Measurements from ENCODE around the gene PRKCI. TPM values are rescaled to one million over a fixed set of nuclear protein-coding genes. Genes with fewer than 3 reads are reported as not detected.

The PRKCI gene
- total and polyA plus RNA-seq, 2 donors (not counting 1 experiment from before 2014, with no cell fraction given): 1.8 to 11.1 TPM

- WGBS (ENCODE audit: insufficient coverage): 10% methylated on average over 6 of the region's 16 CpGs
- peak overlapping the region; percentile 98 for H3K4me3 Mint-ChIP-seq
- no peak for TF ChIP-seq EZH2 (IDR thresholded peaks at IDR 0.05; ENCODE audit: borderline replicate concordance, insufficient read depth, low read depth, low read length, poor library complexity, severe bottlenecking)
- Histone ChIP-seq H3K27ac (ENCODE audit: low read length in 2 of 2) (peak overlapping the region; percentile 96 to 98), H3K27me3 (replicated peaks in 1 of 4; ENCODE audit: control extremely low read depth in 1 of 4, control insufficient read depth in 3 of 4, insufficient read depth in 4 of 4, low read length in 3 of 4) (no peaks in the 10 kb centered on the region), H3K79me2 (ENCODE audit: control insufficient read depth, insufficient read depth, low read length) (peaks cover 63% of the 10 kb centered on the region), H2AFZ (ENCODE audit: insufficient read depth, low read depth, low read length, poor library complexity, severe bottlenecking) (peak overlapping the region; percentile 94), H3K9ac (ENCODE audit: low read length) (peak overlapping the region; percentile 98), H3K36me3 (replicated peaks in 1 of 2; ENCODE audit: control extremely low read depth in 1 of 2, control insufficient read depth in 1 of 2, extremely low read depth in 1 of 2, insufficient read depth in 2 of 2, low read length in 1 of 2) (peaks cover 6 to 27% of the 10 kb centered on the region in 2 experiments), H3K4me2 (replicated peaks; ENCODE audit: low read depth, low read length, poor library complexity, severe bottlenecking) (peak overlapping the region; percentile 87), H4K20me1 (ENCODE audit: control insufficient read depth, insufficient read depth, low read length, poor library complexity, severe bottlenecking) (no peaks in the 10 kb centered on the region), H3K4me1 (ENCODE audit: control insufficient read depth in 2 of 2, insufficient read depth in 2 of 2, low read length in 2 of 2) (peaks cover 20 to 25% of the 10 kb centered on the region in 2 donors), H3K4me3 (ENCODE audit: control extremely low read depth in 1 of 5, extremely low read depth in 1 of 5, insufficient read depth in 1 of 5, low read depth in 2 of 5, low read length in 4 of 5) (peak overlapping the region; percentile 61 to 98 (median 95)), H3K9me3 (ENCODE audit: control extremely low read depth in 1 of 3, control insufficient read depth in 2 of 3, insufficient read depth in 1 of 3, low read length in 2 of 3) (no peaks in the 10 kb centered on the region)
- H3K27me3 Mint-ChIP-seq: no peaks in the 10 kb centered on the region
- intact Hi-C loops (cut with micrococcal nuclease): loop anchor here (1.0 to 10.0 kb wide), 7 partner anchors 42 to 417 kb away; partner anchors contain the start of genes GPR160, LRRC31, MYNN and PRKCI
- peak overlapping the region; percentile 100 for H3K27ac Mint-ChIP-seq
- CTCF ChIA-PET: no interaction called here
- H3K9me3 Mint-ChIP-seq (ENCODE audit: insufficient read depth): no peaks in the 10 kb centered on the region
- DNase-seq (no peak), ATAC-seq (ENCODE audit: low read depth) (peak; percentile 8)
- peaks cover 31% of the 10 kb centered on the region for H3K4me1 Mint-ChIP-seq
- POLR2A ChIA-PET: interaction anchor here (0.5 to 1.9 kb wide), 6 partner anchors 26 to 411 kb away, joined by 4 to 9 read pairs (median 6); partner anchors contain the start of gene ACTRT3
Observed at GRCh38 chr3:170180079-170180907, 41.9 kb upstream of the PRKCI start.

GRCh38 chr3:170180908-170181885 lies 41.0 kb upstream of the PRKCI start, which contains the start of gene PHC3:
PHC3 (minus strand) TSS chr3:170181733; CDS start chr3:170181715, 18 bp downstream.
- Histone ChIP-seq H3K27ac (ENCODE audit: low read length in 2 of 2) (peak within 1 kb of the TSS; percentile 96 to 98), H3K36me3 (replicated peaks in 1 of 2; ENCODE audit: control extremely low read depth in 1 of 2, control insufficient read depth in 1 of 2, extremely low read depth in 1 of 2, insufficient read depth in 2 of 2, low read length in 1 of 2) (peaks cover 5 to 21% of the 10 kb centered on the region in 2 experiments), H3K9ac (ENCODE audit: low read length) (peak within 1 kb of the TSS; percentile 98), H3K27me3 (replicated peaks in 1 of 4; ENCODE audit: control extremely low read depth in 1 of 4, control insufficient read depth in 3 of 4, insufficient read depth in 4 of 4, low read length in 3 of 4) (no peaks in the 10 kb centered on the region), H2AFZ (ENCODE audit: insufficient read depth, low read depth, low read length, poor library complexity, severe bottlenecking) (peak within 1 kb of the TSS; percentile 94), H3K4me1 (ENCODE audit: control insufficient read depth in 2 of 2, insufficient read depth in 2 of 2, low read length in 2 of 2) (peaks cover 20 to 25% of the 10 kb centered on the region in 2 donors), H3K79me2 (ENCODE audit: control insufficient read depth, insufficient read depth, low read length) (peaks cover 54% of the 10 kb centered on the region), H4K20me1 (ENCODE audit: control insufficient read depth, insufficient read depth, low read length, poor library complexity, severe bottlenecking) (no peaks in the 10 kb centered on the region), H3K4me2 (replicated peaks; ENCODE audit: low read depth, low read length, poor library complexity, severe bottlenecking) (peak within 1 kb of the TSS; percentile 87), H3K4me3 (ENCODE audit: control extremely low read depth in 1 of 5, extremely low read depth in 1 of 5, insufficient read depth in 1 of 5, low read depth in 2 of 5, low read length in 4 of 5) (peak within 1 kb of the TSS; percentile 61 to 98 (median 95)), H3K9me3 (ENCODE audit: control extremely low read depth in 1 of 3, control insufficient read depth in 2 of 3, insufficient read depth in 1 of 3, low read length in 2 of 3) (no peaks in the 10 kb centered on the region)
- Mint-ChIP-seq H3K4me1 (peaks cover 28% of the 10 kb centered on the region), H3K27ac (peak within 1 kb of the TSS; percentile 100), H3K27me3 (no peaks in the 10 kb centered on the region), H3K9me3 (ENCODE audit: insufficient read depth) (no peaks in the 10 kb centered on the region), H3K4me3 (peak within 1 kb of the TSS; percentile 98)
- DNase-seq: peak; percentile 95
- intact Hi-C loops (cut with micrococcal nuclease): loop anchor here (1.0 to 10.0 kb wide), 8 partner anchors 27 to 418 kb away; partner anchors contain the start of genes GPR160, LRRC31, MYNN and PRKCI
- under 1% methylated on average over 69 of the region's 71 CpGs for WGBS (ENCODE audit: insufficient coverage)
- no peak for TF ChIP-seq EZH2 (IDR thresholded peaks at IDR 0.05; ENCODE audit: borderline replicate concordance, insufficient read depth, low read depth, low read length, poor library complexity, severe bottlenecking)
- ChIA-PET CTCF (interaction anchor here (0.8 kb wide), 1 partner anchor 318 kb away, joined by 3 read pairs; no protein-coding TSS in a partner anchor), POLR2A (interaction anchor here (0.6 to 1.9 kb wide), 6 partner anchors 11 to 417 kb away, joined by 4 to 8 read pairs (median 5); partner anchors contain the start of gene TERC)
- ATAC-seq (ENCODE audit: low read depth): peak; percentile 82
